ENCODE results near the gene UBA1.

DNA sequence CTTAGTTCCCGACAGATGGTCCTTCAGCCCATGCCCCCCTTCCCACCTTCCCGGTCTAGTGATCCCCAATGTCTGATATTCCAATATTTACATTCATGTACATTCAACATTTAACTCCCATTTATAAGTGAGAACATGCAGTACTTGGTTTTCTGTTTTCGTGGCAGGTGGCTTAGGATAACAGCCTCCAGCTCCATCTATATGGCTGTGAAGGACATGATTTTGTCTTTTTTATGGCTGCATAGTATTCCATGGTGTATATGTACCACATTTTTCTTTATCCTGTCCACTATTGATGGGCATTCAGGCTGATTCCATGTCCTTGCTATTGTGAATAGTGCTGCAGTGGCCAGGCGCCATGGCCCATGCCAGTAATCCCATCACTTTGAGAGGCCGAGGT lies 34.8 kb upstream of the UBA1 start:
- TF ChIP-seq, protein P1, sequence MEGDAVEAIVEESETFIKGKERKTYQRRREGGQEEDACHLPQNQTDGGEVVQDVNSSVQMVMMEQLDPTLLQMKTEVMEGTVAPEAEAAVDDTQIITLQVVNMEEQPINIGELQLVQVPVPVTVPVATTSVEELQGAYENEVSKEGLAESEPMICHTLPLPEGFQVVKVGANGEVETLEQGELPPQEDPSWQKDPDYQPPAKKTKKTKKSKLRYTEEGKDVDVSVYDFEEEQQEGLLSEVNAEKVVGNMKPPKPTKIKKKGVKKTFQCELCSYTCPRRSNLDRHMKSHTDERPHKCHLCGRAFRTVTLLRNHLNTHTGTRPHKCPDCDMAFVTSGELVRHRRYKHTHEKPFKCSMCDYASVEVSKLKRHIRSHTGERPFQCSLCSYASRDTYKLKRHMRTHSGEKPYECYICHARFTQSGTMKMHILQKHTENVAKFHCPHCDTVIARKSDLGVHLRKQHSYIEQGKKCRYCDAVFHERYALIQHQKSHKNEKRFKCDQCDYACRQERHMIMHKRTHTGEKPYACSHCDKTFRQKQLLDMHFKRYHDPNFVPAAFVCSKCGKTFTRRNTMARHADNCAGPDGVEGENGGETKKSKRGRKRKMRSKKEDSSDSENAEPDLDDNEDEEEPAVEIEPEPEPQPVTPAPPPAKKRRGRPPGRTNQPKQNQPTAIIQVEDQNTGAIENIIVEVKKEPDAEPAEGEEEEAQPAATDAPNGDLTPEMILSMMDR (optimal IDR thresholded peaks at IDR 0.05 in 1 of 3, IDR thresholded peaks at IDR 0.05 in 1 of 3, conservative IDR thresholded peaks at IDR 0.05 in 1 of 3; ENCODE audit: extremely low read depth in 1 of 3, insufficient read depth in 2 of 3, low read length in 3 of 3), result no peak
- TF ChIP-seq EZH2 (IDR thresholded peaks at IDR 0.05; ENCODE audit: low read length), result no peak
